ENCODE measurements around the gene SLC38A1.
"Not testable (repeated sequence)": the region's sequence is repeated elsewhere in the genome, so short reads cannot be mapped to it uniquely, and the experiment has no call there.

The SLC38A1 gene

DNA sequence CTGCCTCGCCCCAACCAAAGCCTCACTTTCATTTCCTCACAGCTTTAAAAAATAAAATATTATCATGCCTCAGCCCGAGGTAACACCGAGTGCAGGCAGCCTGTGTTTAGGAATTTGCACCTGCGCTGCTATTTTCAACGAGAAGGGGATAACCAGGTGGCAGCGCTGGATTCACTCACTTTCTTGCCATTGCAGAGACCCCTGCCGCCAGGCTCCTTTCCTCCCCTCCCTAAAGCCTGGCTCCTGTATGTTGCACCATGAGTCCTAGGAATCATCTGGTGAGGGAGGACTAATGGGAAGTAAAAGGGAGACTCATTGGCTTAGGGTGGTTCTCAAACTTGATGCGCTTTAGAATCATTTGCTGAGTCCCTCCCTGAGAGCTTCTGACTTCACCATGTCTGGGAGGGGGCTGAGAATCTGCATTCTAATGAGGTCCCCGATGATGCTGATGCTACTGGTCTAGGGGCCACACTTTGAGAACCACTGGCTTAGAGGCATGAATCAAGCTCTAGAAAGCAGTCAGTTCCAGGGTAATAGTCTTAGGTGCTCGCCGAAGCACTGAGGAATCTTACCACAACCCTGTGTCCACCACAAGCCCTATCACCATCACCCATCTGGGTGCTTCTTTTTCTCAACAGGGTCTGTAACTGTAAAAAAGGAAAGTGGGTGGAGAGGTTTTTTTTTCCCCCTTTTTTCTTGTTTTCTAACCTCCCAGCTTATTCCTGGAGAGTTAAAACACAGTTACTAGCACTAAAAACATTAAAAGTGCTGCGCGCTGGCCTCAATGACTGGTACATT lies 83.8 kb downstream of the SLC38A1 start:
- in situ Hi-C loops (cut with HindIII; ENCODE audit: low pct_ligation_motif_present, low pct_unique_long_range_greater_than_20kb, low sequenced_read_pairs) = no loop called here
- no peak for DNase-seq

DNA sequence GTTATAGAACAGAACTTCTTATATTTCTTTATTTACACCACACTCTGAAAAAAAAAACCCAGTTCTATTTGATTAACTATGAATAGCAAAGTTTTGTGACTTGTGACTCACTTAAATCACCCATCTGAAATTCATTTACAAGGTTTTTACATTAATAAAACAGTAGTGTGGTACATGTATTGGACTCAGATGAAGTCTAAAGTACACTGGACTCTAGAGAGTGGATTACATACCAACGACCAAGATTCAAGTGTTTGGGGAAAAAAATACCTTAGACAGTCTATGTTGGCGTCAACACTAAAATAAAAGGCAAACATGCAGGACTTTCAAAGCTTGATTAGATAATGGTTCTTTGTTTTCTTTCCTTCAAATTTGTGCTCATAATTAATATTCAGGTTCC lies 85.7 kb downstream of the SLC38A1 start:
- in situ Hi-C loops (cut with HindIII; ENCODE audit: low pct_ligation_motif_present, low pct_unique_long_range_greater_than_20kb, low sequenced_read_pairs) = no loop called here
- DNase-seq = no peak

DNA sequence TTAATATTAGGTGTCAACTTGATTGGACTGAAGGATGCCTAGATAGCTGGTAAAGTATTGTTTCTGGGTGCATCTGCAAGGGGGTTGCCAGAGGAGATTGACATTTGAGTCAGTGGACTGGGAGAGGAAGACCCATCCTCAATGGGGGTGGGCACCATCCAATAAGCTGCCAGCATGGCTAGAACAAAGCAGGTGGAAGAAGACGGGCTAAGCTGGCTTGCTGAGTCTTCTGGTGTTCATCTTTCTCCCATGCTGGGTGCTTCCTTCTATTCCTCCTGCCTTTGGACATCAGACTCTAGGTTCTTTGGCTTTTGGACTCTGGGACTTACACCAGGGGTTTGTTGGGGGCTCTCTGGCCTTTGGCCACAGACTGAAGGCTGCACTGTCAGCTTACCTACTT lies 87.4 kb downstream of the SLC38A1 start:
- in situ Hi-C loops (cut with HindIII; ENCODE audit: low pct_ligation_motif_present, low pct_unique_long_range_greater_than_20kb, low sequenced_read_pairs) = no loop called here
- no peak for DNase-seq

DNA sequence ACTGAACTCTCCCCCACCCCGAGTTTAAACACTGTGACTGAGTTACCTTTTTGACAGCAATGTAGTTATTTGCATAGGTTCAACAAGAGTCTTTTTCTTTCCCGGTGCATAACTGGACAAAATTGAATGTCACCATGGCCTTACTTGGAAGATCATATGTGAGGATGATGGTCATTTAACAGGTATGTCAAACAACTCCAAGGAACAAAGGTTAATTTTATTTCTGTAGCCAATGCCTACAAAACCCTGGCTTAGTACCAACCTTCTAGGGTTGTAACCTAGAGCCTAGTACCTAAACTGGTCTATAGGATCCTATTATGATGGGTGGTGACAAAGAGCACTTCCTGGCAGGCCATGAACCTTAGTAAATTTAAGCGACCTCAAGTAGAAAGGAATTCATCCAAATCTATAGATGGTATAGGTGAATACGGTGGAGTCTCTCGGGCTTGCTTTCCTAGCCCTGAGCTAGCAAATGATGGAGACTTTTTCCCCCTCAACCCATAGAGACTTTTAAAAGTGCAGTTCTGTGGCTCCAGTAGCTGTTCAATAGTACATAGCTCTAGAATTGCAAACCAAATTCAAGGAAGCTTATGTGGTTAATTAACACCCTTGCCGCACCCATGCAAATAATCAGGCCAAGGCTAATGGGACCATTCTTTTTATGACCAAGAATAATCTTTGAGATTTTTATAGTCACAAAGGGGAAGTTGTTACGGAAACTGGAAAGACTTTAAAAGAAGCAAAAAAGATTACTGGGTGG lies 89.0 kb downstream of the SLC38A1 start:
- in situ Hi-C loops (cut with HindIII; ENCODE audit: low pct_ligation_motif_present, low pct_unique_long_range_greater_than_20kb, low sequenced_read_pairs) = no loop called here
- no peak for DNase-seq

DNA sequence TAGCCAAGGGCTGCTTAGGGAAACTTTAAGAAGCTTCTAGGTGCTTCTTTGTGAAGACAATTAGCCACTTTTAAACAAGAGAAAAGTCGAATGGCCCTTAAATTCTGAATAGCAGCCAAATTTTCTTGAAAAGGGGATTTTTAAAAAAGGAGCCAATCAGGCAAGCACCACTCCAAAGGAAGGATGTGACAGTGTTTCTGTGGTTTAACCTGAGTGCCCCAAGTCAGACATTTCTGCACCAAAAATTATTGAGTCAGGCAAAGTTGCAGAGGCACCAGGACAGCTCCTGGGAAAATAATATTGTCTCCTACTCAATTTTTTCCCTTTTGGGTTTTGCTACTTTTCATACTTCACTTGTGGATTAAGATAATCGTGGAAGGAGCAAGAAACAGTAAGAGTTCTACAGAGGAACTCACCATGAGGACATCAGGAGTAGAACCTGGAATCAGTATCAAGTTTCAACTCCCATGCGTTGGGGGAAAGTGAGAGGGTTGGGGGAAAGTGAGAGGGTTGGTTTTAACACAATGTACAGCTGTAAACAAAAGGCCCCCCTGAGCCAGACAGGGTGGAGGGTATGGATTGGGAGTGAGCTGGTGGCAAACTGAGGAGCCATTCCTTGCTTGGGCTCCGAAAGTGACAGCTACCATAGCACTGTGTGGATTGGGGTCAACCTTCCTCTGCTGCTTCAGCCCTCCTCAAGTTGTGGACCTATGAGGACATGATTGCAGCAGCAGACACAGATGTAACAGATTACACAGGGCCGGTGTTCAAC lies 90.8 kb downstream of the SLC38A1 start:
- in situ Hi-C loops (cut with HindIII; ENCODE audit: low pct_ligation_motif_present, low pct_unique_long_range_greater_than_20kb, low sequenced_read_pairs) = no loop called here
- DNase-seq = no peak

DNA sequence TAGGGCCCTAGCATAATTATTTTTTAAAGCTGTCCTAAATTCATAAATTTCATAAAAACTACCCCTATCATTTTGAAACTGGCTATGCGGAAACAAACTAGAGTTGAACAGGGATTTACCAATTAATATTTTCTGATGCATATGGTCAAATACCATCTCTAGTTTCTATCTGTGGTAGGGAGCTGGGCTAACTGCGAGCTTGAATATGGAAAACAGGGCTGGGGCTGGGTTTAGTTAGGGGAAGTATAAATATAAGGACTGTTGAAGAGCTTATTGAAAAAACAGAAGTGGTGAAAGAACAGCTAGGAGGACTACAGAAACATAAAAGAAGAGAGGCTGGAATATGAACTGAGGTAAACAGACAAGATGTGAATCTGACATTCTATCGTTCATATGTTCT lies 91.8 kb downstream of the SLC38A1 start:
- in situ Hi-C loops (cut with HindIII; ENCODE audit: low pct_ligation_motif_present, low pct_unique_long_range_greater_than_20kb, low sequenced_read_pairs) = no loop called here
- no peak for DNase-seq

DNA sequence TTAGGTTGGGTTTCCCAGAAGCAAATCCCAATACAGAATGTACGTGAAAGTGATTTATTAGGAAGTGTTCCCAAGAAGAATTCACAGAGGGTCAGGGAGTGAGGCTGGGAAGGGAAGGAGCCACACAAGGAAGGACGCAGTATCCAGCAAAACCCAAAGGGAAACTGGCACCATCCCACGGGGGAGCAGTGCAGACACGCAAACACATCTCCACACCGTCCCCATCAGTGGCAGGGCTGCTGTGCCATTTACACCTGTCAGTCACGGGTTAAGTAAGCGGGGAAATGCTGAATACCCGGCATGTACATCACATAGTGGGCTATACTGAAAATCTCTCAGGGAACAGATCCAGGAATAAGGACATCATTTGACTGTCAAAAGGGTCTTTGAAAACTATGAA lies 93.9 kb downstream of the SLC38A1 start:
- in situ Hi-C loops (cut with HindIII; ENCODE audit: low pct_ligation_motif_present, low pct_unique_long_range_greater_than_20kb, low sequenced_read_pairs) = loop anchor here (25.0 kb wide), 1 partner anchor 187 kb away; the partner anchor contains the start of gene SLC38A2
- DNase-seq = no peak

DNA sequence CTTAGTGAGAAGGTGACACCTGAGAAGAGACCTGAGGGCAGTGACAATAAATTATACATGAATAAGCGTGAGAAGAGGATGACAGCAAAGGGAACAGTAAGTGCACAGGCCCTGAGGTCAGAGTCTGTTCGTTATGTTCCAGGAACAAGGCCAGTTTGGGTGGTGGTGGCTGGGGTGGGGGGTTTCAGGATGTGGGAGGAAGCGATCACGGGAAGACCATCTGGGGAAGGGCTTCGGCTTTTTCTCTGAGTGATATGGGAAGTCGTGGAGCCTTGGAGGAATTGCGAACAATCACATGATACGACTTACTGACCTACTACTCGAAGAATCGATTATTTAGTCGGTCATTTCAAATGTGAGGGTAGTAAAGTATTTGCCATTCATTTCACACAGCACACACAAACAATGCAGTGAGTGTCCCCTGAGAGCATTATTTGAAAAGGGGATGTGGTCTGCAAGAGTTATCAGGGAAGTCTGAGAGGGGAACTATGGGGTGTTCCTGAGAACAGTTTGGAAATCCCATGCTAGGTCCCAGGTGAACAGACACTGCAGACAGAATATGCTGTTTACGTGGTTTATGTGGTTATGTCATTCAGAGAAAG lies 94.7 kb downstream of the SLC38A1 start:
- no peak for DNase-seq
- in situ Hi-C loops (cut with HindIII; ENCODE audit: low pct_ligation_motif_present, low pct_unique_long_range_greater_than_20kb, low sequenced_read_pairs) = loop anchor here (25.0 kb wide), 1 partner anchor 188 kb away; the partner anchor contains the start of gene SLC38A2

DNA sequence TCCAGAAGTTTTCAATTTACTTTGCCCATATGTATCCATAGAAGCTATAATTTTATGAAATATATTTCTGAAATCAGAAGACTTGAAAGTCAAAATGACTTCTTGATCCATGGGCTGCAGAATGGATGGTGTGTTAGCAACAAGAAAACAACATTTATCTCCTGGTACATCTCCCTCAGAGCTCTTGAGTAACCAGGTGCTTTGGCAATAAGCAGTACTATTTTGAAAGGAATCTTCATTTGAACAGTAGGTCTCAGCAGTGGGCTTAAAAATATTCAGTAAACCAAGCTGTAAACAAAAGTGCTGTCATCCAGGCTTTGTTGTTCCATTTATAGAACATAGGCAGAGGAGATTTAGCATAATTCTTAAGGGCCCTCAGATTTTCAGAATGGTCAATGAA lies 100.4 kb downstream of the SLC38A1 start:
- no peak for DNase-seq
- in situ Hi-C loops (cut with HindIII; ENCODE audit: low pct_ligation_motif_present, low pct_unique_long_range_greater_than_20kb, low sequenced_read_pairs) = loop anchor here (25.0 kb wide), 1 partner anchor 194 kb away; the partner anchor contains the start of gene SLC38A2

DNA sequence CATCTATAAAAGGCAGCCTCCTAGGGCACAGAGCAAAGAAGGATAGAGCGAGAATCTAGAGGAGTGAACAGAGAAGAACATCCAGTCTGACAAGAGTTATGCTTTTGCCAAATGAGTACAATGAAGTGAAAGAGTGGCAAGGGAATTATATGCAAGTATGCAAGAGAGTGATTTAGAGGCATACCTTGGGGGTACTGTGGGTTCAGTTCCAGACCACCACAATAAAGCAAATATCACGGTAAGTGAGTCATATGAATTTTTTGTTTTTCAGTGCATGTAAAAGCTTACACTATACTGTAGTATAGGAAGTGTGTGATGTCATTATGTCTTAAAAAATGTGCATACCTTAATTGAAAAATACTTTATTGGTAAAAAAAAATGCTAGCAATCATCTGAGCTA lies 101.4 kb downstream of the SLC38A1 start:
- no peak for DNase-seq
- in situ Hi-C loops (cut with HindIII; ENCODE audit: low pct_ligation_motif_present, low pct_unique_long_range_greater_than_20kb, low sequenced_read_pairs) = loop anchor here (25.0 kb wide), 1 partner anchor 195 kb away; the partner anchor contains the start of gene SLC38A2

DNA sequence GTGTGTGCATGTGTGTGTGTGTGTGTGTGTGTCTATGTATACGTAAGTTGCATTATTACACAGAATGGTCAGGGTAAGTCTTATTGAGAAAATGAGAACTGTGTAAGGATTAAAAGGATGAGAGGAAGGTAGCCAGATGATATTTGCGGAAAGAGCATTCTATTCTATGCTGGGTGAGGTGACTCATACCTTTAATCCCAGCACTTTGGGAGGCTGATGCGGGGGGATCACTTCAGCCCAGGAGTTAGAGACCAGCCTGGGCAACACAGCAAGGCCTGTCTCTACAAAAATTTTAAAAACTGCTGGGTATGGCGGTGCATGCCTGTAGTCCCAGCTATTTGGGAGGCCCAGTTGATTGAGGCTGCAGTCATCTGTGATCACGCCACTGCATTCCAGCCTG lies 103.7 kb downstream of the SLC38A1 start:
- DNase-seq = no peak
- in situ Hi-C loops (cut with HindIII; ENCODE audit: low pct_ligation_motif_present, low pct_unique_long_range_greater_than_20kb, low sequenced_read_pairs) = loop anchor here (25.0 kb wide), 1 partner anchor 197 kb away; the partner anchor contains the start of gene SLC38A2

DNA sequence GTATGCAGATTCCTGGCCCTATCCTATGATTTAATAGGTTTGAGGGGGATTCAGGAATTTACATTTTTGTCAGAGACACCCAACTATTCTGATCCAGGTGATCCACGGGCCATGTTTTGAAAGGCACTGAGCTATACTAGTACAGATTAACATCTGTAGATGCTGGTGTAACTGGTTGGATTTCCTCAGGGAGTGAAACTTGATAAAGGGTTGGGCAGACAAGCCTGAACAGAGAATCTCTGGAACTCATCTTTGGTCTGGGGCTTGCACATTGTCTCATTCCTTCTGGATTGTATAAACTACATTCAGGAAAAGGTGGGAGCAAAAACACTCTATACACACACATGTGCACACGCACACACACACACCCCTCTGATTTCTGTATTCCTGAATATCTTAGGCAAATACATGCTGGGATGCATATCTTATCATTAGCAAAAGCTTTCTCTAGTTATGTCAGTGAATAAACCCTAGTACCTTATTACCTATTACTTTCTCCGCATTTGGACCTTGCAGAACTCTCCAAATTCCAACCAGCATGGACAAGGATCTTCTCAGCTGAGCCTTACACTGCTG lies 104.6 kb downstream of the SLC38A1 start:
- no peak for DNase-seq
- in situ Hi-C loops (cut with HindIII; ENCODE audit: low pct_ligation_motif_present, low pct_unique_long_range_greater_than_20kb, low sequenced_read_pairs) = loop anchor here (25.0 kb wide), 1 partner anchor 198 kb away; the partner anchor contains the start of gene SLC38A2

DNA sequence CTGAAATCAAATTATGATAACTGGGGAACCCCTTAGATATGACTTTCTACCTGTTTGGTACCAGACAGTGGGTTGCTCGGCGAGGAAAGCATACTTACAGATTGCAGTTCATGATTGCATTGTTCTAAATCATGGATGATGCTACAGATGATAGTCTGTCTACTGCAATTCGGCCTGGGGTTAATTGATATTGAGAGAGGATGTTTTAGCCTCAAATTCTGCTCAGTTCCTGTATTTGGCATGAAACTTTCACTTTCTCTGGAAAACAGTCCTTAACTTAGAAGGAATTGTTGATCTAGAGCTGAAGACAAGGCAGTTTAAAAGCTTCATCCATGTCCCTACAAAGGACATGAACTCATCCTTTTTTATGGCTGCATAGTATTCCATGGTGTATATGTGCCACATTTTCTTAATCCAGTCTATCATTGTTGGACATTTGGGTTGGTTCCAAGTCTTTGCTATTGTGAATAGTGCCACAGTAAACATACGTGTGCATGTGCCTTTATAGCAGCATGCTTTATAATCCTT lies 106.2 kb downstream of the SLC38A1 start:
- in situ Hi-C loops (cut with HindIII; ENCODE audit: low pct_ligation_motif_present, low pct_unique_long_range_greater_than_20kb, low sequenced_read_pairs) = loop anchor here (25.0 kb wide), 1 partner anchor 200 kb away; the partner anchor contains the start of gene SLC38A2
- DNase-seq = not testable (repeated sequence)

DNA sequence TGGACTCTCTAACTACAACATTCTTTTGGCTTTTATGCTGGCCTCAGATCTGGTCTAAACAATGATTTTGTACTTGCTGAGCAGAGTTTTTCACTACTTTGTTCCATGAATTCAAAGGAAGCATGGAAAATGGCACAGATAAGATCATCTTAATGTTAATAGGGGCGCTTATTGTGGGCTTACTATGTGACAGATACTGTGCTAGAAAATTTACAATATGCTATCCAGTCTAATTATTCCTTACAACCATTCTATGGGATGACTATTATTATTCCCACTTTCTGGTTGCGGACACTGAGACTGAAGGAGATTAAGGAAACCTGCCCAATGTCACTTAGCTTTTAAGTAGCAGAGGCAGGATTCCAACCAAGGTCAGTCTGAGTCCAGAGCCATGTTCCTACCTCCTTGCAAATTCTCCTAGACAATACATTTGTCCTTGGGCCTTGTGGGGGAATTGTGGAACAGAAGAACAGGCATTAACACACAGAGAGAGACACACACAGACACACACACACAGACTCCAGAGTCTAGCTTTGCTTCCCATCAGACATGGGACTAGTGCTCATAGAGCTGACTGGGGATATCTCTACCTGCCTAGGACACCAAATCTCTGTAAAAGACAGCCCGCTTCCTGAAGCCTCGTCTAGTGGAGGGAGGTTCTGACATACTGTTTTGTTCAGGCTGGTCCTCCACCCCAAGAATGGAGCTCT lies 107.7 kb downstream of the SLC38A1 start:
- DNase-seq = no peak
- in situ Hi-C loops (cut with HindIII; ENCODE audit: low pct_ligation_motif_present, low pct_unique_long_range_greater_than_20kb, low sequenced_read_pairs) = loop anchor here (25.0 kb wide), 1 partner anchor 201 kb away; the partner anchor contains the start of gene SLC38A2

DNA sequence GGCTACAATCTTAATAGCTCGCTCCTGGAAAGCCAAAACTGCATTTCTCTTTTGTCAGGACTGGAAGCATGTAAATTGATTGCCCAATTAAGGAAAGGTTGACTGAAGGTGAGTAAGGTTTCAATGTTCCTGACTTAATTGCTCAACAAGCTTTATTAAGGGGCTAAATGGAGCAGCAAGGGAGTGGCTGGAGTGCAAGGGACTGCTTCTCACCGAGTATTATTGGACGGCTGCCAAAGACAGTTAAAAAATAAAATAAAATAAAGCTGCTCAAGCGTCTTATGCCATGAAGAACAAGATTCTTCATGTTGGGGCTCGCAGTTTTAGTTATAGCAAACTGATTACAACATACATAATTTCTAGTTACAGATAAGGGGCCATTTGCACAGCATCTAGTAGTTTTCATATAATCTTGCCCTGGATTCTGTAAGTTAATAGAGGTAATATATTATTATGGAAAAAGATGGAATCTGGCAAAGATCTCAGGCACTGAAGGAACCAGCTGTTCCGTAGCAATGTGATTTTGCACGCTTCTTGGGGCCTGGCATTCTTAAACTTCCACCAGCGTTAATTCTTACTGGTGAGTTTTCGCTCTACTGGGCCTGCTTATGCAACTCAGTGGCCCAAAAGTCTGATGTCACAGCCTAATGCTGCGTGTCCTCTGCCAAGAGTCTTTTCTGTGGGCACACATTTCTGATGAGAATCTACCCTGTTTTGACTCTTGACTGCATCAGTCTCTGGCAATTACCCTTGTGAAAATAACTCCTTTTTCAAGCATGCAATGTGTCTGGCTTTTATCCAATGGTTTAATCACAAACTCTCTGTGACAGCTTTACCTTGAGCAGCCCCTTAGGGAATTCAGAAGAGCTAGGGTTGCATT lies 108.5 kb downstream of the SLC38A1 start:
- peak; percentile 98 for DNase-seq

DNA sequence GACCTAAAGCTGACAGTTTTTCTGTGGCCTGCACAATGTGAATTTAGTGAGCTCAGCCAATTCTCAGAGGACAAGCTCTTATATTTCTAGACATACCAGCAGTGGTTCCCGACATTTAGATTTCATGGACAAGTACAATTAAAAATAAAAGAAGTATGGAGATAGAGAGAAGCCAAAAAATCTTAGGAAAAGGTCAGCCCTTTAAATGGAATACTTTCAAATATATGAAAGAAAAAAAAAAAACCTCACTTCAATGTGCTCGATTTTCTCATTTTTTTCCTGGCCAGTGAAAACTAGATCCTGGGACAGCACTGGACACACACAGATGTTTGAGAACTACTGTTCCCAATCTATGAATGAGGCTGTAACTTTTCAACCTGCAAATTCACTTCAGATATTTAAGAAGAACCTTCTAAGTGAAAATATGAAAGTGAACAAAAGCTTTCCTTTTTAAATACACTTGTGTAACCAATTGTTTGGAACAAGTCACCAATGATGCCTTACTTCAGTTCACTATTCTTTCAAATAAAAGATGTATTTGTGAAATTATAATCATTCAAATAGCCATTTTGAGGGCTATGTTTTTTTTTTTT lies 109.4 kb downstream of the SLC38A1 start:
- DNase-seq = no peak
- in situ Hi-C loops (cut with HindIII; ENCODE audit: low pct_ligation_motif_present, low pct_unique_long_range_greater_than_20kb, low sequenced_read_pairs) = loop anchor here (25.0 kb wide), 1 partner anchor 203 kb away; the partner anchor contains the start of gene SLC38A2

More for the DNA sequence above, 108.5 kb downstream of the SLC38A1 start:
- in situ Hi-C loops (cut with HindIII; ENCODE audit: low pct_ligation_motif_present, low pct_unique_long_range_greater_than_20kb, low sequenced_read_pairs) = loop anchor here (25.0 kb wide), 1 partner anchor 202 kb away; the partner anchor contains the start of gene SLC38A2
